ENCODE measurements around the gene MRC2.
"Not testable (repeated sequence)": the region's sequence is repeated elsewhere in the genome, so short reads cannot be mapped to it uniquely, and the experiment has no call there.

MRC2 gene

GRCh38 chr17:62627219-62627903, at the start of gene MRC2:
Gene MRC2, plus strand, starts transcription at chr17:62627670. Its CDS starts 133 bp downstream, at chr17:62627803.
- DNase-seq = peak; percentile 51

GRCh38 chr17:62578757-62579487, 48.5 kb upstream of the MRC2 start:
- no peak for DNase-seq

- no peak for DNase-seq
Observed at GRCh38 chr17:62580947-62581346, 46.5 kb upstream of the MRC2 start.

GRCh38 chr17:62581764-62582163, 45.7 kb upstream of the MRC2 start:
- DNase-seq = no peak

GRCh38 chr17:62587554-62587953, 39.9 kb upstream of the MRC2 start:
- no peak for DNase-seq

GRCh38 chr17:62588109-62588508, 39.4 kb upstream of the MRC2 start:
- DNase-seq = no peak

GRCh38 chr17:62591333-62591732, 36.1 kb upstream of the MRC2 start:
- no peak for DNase-seq

- not testable (repeated sequence) for DNase-seq
Observed at GRCh38 chr17:62591822-62592221, 35.6 kb upstream of the MRC2 start.

GRCh38 chr17:62592341-62593099, 35.0 kb upstream of the MRC2 start:
- no peak for DNase-seq

GRCh38 chr17:62595484-62595883, 32.0 kb upstream of the MRC2 start:
- DNase-seq = no peak

GRCh38 chr17:62596662-62597061, 30.8 kb upstream of the MRC2 start:
- DNase-seq = no peak

GRCh38 chr17:62597150-62597549, 30.3 kb upstream of the MRC2 start:
- no peak for DNase-seq

- DNase-seq = no peak
Observed at GRCh38 chr17:62597920-62598319, 29.6 kb upstream of the MRC2 start.

GRCh38 chr17:62599964-62600657, 27.4 kb upstream of the MRC2 start:
- no peak for DNase-seq

- DNase-seq = no peak
Observed at GRCh38 chr17:62600805-62601204, 26.7 kb upstream of the MRC2 start.

GRCh38 chr17:62601471-62601870, 26.0 kb upstream of the MRC2 start:
- DNase-seq = no peak

- not testable (repeated sequence) for DNase-seq
Observed at GRCh38 chr17:62603783-62604182, 23.7 kb upstream of the MRC2 start.

GRCh38 chr17:62605588-62605987, 21.9 kb upstream of the MRC2 start:
- no peak for DNase-seq

- DNase-seq = no peak
Observed at GRCh38 chr17:62611292-62611691, 16.2 kb upstream of the MRC2 start.

GRCh38 chr17:62611728-62612127, 15.7 kb upstream of the MRC2 start:
- no peak for DNase-seq

GRCh38 chr17:62612289-62612688, 15.2 kb upstream of the MRC2 start:
- DNase-seq = not testable (repeated sequence)

- not testable (repeated sequence) for DNase-seq
Observed at GRCh38 chr17:62613095-62613494, 14.4 kb upstream of the MRC2 start.

- DNase-seq = no peak
Observed at GRCh38 chr17:62614142-62614541, 13.3 kb upstream of the MRC2 start.

All from activated CD8-positive, alpha-beta memory T cell treated with anti-CD3 and anti-CD28 coated beads, Interleukin-2, amount 50 U/mL, for 4 hours (primary cell).